ENCODE data around the gene GLYATL1.
A peak's percentile ranks its signal among the peaks of the same experiment; 100 is the strongest.

GLYATL1 gene

GRCh38 chr11:58927393-58928106 lies 11.7 kb upstream of the GLYATL1 start:
- DNase-seq: peak; percentile 3

GRCh38 chr11:58928107-58928499 lies 11.2 kb upstream of the GLYATL1 start:
- DNase-seq: no peak

GRCh38 chr11:58928691-58929090 lies 10.6 kb upstream of the GLYATL1 start:
- DNase-seq: no peak

- DNase-seq: no peak
Measured at GRCh38 chr11:58930926-58931325, 8.4 kb upstream of the GLYATL1 start.

GRCh38 chr11:58933661-58934060 lies 5.6 kb upstream of the GLYATL1 start:
- DNase-seq: no peak

GRCh38 chr11:58934945-58935513 lies 4.3 kb upstream of the GLYATL1 start:
- DNase-seq: no peak

- no peak for DNase-seq
Measured at GRCh38 chr11:58938398-58938797, 890 bp upstream of the GLYATL1 start.

- no peak for DNase-seq
Measured at GRCh38 chr11:58940028-58940427, 740 bp downstream of the GLYATL1 start.

- DNase-seq: no peak
Measured at GRCh38 chr11:58941838-58942237, 2.5 kb downstream of the GLYATL1 start.

GRCh38 chr11:58945663-58946062 lies 6.4 kb downstream of the GLYATL1 start:
- no peak for DNase-seq

- DNase-seq: no peak
Measured at GRCh38 chr11:58949184-58949583, 9.9 kb downstream of the GLYATL1 start.

GRCh38 chr11:58957922-58958321 lies 18.6 kb downstream of the GLYATL1 start:
- DNase-seq: no peak

- DNase-seq: peak; percentile 10
Measured at GRCh38 chr11:58958500-58958899, 19.2 kb downstream of the GLYATL1 start.

- DNase-seq: no peak
Measured at GRCh38 chr11:58963551-58964104, 24.3 kb downstream of the GLYATL1 start.

- no peak for DNase-seq
Measured at GRCh38 chr11:58965246-58965985, 26.1 kb downstream of the GLYATL1 start.

- DNase-seq: no peak
Measured at GRCh38 chr11:58968251-58968711, 29.0 kb downstream of the GLYATL1 start.

GRCh38 chr11:58977470-58977869 lies 38.2 kb downstream of the GLYATL1 start:
- no peak for DNase-seq

GRCh38 chr11:58979222-58979621 lies 39.9 kb downstream of the GLYATL1 start:
- no peak for DNase-seq

- no peak for DNase-seq
Measured at GRCh38 chr11:58980159-58980843, 41.0 kb downstream of the GLYATL1 start.

- DNase-seq: no peak
Measured at GRCh38 chr11:58992489-58992888, 53.2 kb downstream of the GLYATL1 start.

GRCh38 chr11:58994171-58994570 lies 54.9 kb downstream of the GLYATL1 start:
- no peak for DNase-seq

- no peak for DNase-seq
Measured at GRCh38 chr11:58998480-58999290, 59.4 kb downstream of the GLYATL1 start.

Measured in activated CD4-positive, alpha-beta T cell treated with anti-CD3 and anti-CD28 coated beads, Interleukin-2, amount 50 U/mL, for 1 hour (primary cell).